Ureter (tissue), 1 donor: ENCODE data around the gene LACTB. TPM values are rescaled to one million over a fixed set of nuclear protein-coding genes. Genes with fewer than 3 reads are reported as not detected.

Experiments
- DNase-seq: peaks from one replicate; pipeline ENCODE4 v3.0.0-alpha.2; 2020; ENCODE audit warnings: low spot score
- total RNA-seq: library from RNA; stranded (reverse); gene quantifications from one replicate; pipeline ENCODE4 v1.2.4, GENCODE V29; 2023
- donor health status: DM: yes; HTN: yes; CAD: no.

Gene LACTB, protein sequence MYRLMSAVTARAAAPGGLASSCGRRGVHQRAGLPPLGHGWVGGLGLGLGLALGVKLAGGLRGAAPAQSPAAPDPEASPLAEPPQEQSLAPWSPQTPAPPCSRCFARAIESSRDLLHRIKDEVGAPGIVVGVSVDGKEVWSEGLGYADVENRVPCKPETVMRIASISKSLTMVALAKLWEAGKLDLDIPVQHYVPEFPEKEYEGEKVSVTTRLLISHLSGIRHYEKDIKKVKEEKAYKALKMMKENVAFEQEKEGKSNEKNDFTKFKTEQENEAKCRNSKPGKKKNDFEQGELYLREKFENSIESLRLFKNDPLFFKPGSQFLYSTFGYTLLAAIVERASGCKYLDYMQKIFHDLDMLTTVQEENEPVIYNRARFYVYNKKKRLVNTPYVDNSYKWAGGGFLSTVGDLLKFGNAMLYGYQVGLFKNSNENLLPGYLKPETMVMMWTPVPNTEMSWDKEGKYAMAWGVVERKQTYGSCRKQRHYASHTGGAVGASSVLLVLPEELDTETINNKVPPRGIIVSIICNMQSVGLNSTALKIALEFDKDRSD
- total RNA-seq, result 12.4 TPM

- DNase-seq, result peak; percentile 88
Measured at GRCh38 chr15:63121382-63122001, at the start of gene LACTB. LACTB (plus strand) TSS chr15:63121861; CDS start chr15:63121872, 11 bp downstream.

DNA sequence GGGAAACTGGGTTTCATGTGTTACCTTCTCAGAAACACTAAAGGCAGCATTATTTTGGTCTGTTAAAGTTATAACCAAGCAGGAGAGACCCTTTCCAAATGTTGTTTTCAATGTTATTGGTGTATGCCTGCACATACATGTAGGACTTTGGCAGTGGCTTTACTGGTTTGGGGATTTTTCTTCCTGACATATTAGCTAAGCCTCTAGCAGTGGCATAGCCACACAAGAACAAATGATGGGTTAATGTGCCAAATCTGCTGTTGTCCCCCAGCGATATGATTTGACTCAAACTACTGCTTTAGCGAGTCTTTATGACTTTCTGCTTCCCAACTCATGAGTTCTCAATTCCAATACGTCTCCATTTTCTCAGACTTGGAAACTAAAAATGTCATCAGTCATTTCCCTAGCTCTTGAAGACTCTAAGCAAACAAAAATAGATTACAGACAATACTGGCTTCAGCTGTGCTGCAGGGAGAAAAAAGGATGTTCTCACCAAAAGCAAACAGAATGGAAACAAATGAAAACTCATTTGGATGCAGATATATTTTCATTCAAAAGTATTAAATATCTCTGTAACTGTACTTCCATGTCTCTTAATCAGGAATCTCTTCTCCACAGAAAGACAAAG lies 49.5 kb upstream of the LACTB start:
- DNase-seq, result no peak

DNA sequence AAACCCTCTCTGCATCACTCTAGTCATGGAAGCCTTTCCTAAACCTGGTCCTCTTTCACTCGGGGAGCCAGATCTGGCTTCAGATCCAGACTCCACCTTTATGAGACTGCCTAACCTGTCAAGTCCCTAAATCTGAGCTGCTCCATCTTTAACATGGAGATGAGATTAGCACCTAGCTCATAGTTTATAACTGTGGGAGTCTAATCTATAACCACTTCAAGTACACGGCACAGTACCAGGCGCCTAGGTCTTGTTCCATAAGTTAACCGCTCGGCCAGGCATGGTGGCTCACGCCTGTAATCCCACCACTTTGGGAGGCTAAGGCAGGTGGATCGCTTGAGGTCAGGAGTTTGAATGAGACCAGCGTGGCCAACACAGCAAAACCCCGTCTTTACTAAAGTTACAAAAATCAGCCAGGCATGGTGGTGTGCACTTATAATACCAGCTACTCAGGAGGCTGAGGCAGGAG lies 48.8 kb upstream of the LACTB start:
- DNase-seq, result no peak

DNA sequence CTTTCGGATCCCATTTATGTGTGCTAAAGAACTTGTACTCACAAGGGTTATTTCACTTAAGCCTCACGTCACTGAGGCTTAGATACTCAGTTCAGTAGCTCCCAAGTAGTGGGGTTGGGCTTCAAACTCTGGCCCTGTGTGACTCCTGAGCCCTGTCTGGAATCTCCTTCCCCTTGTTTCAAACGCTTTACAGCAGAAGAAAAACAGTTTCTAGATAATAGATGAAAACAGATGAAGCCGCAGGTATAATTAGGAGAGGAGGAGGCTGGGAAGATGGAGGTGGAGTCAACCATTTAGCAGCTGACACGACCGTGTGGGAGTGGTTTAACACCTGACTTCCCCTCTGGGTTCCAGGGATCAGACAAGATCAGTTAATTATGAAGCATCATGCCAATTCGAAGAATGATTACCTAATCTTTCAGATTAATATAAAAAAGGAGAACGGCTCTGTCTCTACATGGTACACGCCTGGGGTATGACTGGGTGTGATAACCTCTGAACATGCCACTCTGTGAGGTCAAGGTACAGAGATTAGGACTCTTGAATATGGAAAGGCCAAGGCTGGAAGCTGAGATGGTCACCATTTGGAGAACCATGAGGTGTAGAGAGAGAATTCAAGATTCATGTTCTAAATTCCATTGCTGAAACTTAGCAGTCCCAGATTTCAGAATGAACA lies 48.0 kb upstream of the LACTB start:
- no peak for DNase-seq

DNA sequence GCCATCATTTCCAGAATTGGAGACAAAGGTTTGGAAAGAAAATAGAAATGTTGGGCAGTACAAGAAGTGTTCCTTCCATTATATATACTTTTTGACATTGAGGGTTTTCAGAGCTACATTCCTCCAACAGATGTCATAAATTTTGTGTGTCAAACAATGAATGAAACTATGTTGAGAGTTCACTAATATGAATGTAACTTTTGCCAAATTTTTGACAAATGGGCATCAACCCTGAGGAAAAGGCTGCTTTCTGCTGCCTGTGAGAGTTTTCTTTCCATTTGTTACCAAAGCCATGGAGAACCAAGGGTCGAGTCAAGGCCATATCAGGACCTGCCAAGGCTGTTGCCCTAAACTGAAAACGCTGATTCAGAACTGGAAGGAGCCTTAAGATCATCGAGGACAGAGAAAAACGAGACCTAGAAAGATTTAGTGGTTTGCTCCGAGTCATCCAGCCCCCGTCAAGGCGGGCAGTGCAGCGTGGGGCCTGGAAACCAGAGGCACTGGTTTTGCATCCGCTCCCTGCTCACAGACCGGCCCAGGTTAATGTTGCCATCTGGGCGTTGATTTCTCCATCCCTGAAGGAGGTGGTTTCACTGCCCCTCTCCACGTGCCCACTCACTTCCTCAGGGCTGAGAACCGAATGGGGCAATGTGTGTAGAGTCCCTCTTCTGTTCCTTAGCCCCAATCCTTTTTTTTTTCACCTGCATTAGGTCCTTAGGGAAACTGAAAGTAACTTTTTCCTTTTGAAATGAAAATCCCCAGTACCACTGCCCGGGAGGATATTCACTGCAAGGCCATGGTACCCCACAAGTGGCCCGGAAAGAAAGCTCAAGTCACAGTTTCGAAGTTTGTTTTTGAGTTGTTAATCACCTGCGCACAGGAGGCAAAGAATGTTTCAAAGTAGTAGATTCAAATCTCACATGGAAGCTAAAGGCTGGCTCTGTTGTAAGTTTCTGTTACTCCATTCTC lies 46.4 kb upstream of the LACTB start:
- no peak for DNase-seq

- DNase-seq, result no peak
Measured at GRCh38 chr15:63075984-63076713, 45.5 kb upstream of the LACTB start.

DNA sequence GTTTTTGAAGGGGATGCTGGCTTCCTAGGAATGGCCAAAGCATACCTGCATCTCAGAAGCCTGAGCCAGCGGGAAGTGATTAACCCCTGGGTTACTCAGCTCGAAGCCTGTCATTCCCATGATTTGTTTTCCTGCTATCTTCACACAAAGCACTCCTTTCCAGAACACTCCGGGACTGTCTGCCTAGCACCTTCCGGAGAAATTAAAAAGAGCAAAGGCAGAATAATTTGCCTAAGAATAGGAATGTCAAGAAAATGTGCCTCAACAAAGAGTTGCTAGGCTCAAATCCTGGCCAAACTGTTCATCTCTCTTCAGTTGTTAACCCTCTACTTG lies 45.0 kb upstream of the LACTB start:
- DNase-seq, result no peak

GRCh38 chr15:63077952-63078351 lies 43.7 kb upstream of the LACTB start:
- DNase-seq, result no peak

GRCh38 chr15:63079947-63080626 lies 41.6 kb upstream of the LACTB start:
- no peak for DNase-seq

GRCh38 chr15:63080634-63081250 lies 40.9 kb upstream of the LACTB start:
- DNase-seq, result no peak

DNA sequence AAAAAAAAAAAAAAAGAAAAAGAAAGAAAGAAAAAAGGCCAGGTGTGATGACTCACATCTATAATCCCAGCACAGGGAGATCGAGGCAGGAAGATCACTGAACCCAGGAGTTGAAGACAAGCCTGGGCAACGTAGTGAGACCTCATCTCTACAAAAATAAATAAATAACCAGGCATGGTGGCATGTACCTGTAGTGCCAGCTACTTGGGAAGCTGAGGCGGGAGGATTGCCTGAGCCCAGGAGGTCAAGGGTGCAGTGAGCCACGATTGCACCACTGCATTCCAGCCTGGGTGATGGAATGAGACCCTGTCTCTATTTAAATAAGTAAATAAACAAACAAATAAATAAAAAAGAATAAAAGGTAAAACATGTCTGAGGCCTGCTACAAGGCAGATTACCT lies 39.3 kb upstream of the LACTB start:
- no peak for DNase-seq

- DNase-seq, result no peak
Measured at GRCh38 chr15:63083044-63083443, 38.6 kb upstream of the LACTB start.

DNA sequence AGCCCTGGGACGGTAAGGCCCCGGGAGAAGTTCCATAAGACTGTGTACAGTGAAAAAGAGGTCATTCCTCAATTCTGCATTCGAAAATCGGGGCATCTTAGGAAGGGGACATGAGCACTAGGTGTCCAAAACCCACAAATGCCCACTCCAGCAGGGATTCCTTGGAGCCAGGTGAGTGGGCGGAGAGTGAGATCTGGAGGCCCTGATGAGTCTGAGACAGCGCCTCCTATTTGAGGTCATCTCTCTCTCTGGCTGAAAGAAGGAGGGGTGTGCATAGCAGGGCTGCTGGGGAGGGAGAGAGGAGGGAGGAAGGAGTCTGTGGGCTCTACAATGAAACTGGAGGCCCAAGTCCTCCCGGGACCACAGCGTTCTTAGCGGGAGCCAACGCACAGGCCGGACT lies 38.1 kb upstream of the LACTB start:
- DNase-seq, result no peak

GRCh38 chr15:63084806-63085205 lies 36.9 kb upstream of the LACTB start:
- DNase-seq, result no peak

- DNase-seq, result no peak
Measured at GRCh38 chr15:63085289-63085688, 36.4 kb upstream of the LACTB start.

DNA sequence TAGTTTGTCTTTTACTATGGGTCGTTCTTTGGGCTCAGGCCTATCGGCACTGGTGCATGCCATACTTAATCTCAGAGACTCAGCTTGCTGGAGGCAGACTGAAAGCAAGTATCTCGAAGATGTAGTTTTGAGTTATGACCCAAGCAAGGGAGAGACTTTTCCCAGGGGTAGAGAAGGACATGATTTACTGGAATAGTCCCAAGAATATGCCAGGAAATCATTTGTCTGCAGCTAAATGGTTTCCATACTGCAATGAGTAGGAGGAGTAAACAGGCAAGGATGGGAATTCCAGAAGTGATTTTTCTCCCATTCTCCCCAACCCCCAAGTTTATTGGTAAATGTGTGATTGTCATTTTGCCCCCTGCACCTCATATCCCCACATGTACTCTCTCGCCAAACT lies 35.4 kb upstream of the LACTB start:
- DNase-seq, result no peak

DNA sequence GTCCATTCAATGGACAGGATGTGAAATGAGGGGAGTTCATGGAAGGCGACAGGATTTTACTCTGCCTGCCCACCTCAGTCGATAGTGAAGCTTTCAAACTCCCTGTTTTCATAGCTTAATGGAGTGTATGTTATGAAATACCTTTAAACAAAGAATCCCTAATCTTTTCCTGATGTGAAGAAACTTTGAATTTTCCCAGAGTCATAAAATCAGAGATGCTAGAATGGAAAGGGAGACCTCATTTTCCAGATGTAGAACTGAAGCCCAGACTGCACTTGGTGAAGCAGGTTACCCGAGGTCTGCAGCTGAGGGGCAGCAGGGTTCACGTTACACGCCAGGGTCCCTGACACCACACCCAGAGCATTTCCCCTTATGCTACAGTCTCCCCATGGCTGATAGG lies 34.7 kb upstream of the LACTB start:
- no peak for DNase-seq

DNA sequence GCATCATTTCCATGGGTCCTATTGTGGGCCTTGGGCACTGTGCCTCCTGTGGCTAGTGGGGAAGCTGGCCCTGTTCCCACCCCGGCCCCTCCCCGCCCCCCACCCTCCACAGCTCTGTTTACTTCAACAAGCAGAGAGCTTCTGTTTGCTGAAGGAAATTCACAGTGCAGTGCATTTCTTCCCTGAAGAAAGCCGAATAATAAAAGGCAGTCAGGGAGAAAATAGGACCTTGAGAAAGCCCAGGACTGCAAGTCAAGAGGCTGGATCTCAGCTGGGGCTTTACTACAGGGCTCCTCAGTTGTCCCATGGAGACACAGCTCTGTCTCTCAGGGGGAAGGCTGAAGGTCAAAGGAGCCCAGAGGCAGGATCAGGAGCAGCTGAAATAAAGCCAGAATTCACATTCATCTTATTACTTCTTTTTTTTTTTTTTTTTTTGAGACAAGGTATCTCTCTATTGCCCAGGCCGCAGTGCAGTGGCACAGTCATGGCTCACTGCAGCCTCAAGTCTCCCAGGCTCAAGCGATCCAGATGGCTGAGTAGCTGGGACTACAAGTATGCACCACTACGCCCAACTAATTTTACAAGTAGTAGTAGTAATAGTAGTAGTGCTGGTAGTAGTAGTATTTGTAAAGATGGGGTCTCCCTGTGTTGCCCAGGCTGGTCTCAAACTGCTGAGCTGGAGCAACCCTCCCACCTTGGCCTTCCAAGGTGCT lies 33.0 kb upstream of the LACTB start:
- DNase-seq, result no peak
